Left cardiac atrium (tissue), 4 donors: ENCODE measurements around the gene KIFAP3. TPM values are rescaled to one million over a fixed set of nuclear protein-coding genes. Genes with fewer than 3 reads are reported as not detected.
"Not testable (repeated sequence)": the region's sequence is repeated elsewhere in the genome, so short reads cannot be mapped to it uniquely, and the experiment has no call there.

Experiments
- ATAC-seq, 2 donors: fragments of 200-7000 bp; cut with Tn5 transposase; one replicate each; pipeline ENCODE4 v1.9.1; 2020; ENCODE audit warnings: mild to moderate bottlenecking in 2 of 2, moderate library complexity in 2 of 2
- DNase-seq: peaks from one replicate; pipeline ENCODE4 v3.0.0-alpha.2; 2020
- intact Hi-C, 2 donors: fragments of 100-400 bp; cut with DNase I; formaldehyde crosslinking; loops; one replicate each; pipeline versions ENCODE4 v1.14.1 to v1.15.1; 2022 to 2023
- total RNA-seq, 2 donors: library from RNA; stranded (reverse); fragmentation: NEBNext Ultra II Directional; extraction: Animal tissue kit (Norgen Biotek cat#: 25700); gene quantifications; one replicate each; pipeline ENCODE4 v1.2.1, GENCODE V29; 2021
- donor health status: DM: no; HTN: yes; CAD: no.
- donor health status: DM: no; HTN: yes; CAD: no; lungs with severe emphysema.
- donor health status: DM: yes; HTN: yes; CAD: no.
- donor health status: Dilated cardiomyopathy.

KIFAP3 gene
- total RNA-seq, 2 donors from 2014 or later, result 41.4 to 58.6 TPM

- DNase-seq (no peak), ATAC-seq (peak; percentile 27 to 54)
- intact Hi-C loops, result loop anchor here in 1 of 2 donors (10.0 kb wide), 1 partner anchor 841 kb away; no protein-coding TSS in a partner anchor
These were observed 140.3 kb downstream of the KIFAP3 start for GRCh38 chr1:169933984-169934725.

GRCh38 chr1:169931795-169932231 is 142.7 kb downstream of the KIFAP3 start:
- no peak for DNase-seq
- no peak for ATAC-seq
- intact Hi-C loops, result loop anchor here in 1 of 2 donors (10.0 kb wide), 1 partner anchor 843 kb away; no protein-coding TSS in a partner anchor

- ATAC-seq (no peak), DNase-seq (no peak)
- intact Hi-C loops, result loop anchor here in 1 of 2 donors (10.0 kb wide), 2 partner anchors 746 to 956 kb away; no protein-coding TSS in a partner anchor
These were observed 145.3 kb downstream of the KIFAP3 start for GRCh38 chr1:169929210-169929526.

- intact Hi-C loops, result loop anchor here in 1 of 2 donors (10.0 kb wide), 2 partner anchors 746 to 956 kb away; no protein-coding TSS in a partner anchor
- no peak for DNase-seq
- peak in 1 of 2 donors; percentile 53 for ATAC-seq
These were observed 145.9 kb downstream of the KIFAP3 start for GRCh38 chr1:169928438-169929209.

DNA sequence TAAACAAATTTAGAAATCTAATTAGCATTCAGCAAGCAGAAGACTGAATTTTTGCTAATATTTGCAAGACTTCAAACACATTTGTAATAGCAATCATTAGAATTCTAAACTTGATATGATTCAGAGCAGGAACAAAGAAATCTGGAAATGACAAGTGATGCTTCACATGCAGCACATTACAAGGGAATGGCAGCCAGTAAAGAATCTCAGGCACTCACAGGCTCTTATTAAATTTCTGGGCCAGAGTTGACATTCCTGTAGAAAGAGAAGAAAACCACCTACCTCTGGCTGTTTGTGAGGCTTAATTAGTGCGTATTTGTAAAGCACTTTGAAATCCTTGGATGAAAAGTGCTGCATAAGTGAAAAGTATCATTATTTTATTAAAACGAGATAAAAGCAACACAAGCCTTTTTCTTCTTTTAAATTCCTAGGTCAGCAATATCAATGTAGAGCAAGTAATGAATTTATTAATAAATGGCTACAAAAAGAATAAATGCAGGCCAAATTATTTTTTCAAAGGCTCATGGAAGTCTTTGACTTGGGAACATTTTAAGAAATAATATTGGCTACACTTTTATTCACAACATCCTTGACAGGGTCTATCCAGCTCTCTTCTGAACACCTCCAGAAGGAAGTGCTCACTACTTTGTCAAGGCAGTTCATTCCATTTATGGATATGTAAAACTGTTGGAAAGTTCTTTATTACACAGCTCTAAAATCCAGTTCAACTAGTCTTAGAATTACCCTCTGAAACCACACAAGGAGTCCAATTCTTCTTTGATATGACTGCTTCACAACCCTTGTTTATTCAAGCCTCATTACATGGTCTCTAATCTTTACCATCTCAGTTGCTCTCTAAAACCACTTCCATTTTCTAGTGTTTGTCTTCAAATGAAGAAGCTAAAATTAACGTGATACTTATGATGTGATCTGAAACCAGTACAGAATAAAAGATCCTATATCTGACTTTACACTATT is 148.7 kb downstream of the KIFAP3 start:
- ATAC-seq (no peak), DNase-seq (no peak)
- intact Hi-C loops, result loop anchor here in 1 of 2 donors (10.0 kb wide), 2 partner anchors 749 to 959 kb away; no protein-coding TSS in a partner anchor

DNA sequence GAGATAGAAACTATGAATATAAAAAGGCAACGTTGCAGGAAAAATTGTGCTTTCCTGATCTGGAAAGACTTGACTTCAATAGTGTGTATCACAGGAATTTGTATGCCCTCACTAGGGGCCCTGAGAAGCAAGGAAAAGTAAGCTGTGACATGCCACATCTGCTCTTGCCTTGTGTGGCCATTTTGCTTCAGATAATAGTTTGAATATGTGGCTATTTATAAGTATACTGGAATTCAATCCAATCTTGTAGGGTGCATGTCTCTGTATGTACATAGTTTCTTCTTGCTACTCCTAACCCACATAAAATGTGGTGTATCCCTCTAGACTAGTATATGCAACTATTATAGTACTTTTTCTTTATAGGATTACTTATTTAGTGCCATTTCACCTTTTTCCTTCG is 149.7 kb downstream of the KIFAP3 start:
- ATAC-seq (no peak), DNase-seq (no peak)
- intact Hi-C loops, result loop anchor here in 1 of 2 donors (10.0 kb wide), 2 partner anchors 750 to 960 kb away; no protein-coding TSS in a partner anchor

DNA sequence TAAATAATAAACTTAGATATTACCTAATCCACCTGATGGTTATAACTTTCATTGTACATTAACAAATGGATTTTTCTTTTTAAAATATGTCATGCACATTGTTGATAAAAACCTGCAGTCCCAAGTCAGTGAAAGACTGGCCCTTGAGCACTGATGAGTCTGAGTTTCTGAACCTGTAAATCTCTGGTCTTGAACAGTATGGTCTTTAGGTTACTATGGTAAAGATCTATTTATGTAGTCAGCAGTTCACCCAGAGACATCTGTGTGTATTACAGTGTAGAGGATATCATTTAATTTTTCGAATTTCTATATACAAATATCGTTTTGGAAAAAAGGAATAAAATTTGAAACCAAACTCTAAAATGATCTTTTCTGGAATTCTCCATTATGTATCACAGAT is 150.4 kb downstream of the KIFAP3 start:
- intact Hi-C loops, result loop anchor here in 1 of 2 donors (10.0 kb wide), 2 partner anchors 751 to 961 kb away; no protein-coding TSS in a partner anchor
- ATAC-seq, result no peak
- DNase-seq, result no peak

- ATAC-seq, result no peak
- no peak for DNase-seq
- intact Hi-C loops, result loop anchor here in 1 of 2 donors (10.0 kb wide), 2 partner anchors 754 to 964 kb away; no protein-coding TSS in a partner anchor
These were observed 153.4 kb downstream of the KIFAP3 start for GRCh38 chr1:169921080-169921479.

DNA sequence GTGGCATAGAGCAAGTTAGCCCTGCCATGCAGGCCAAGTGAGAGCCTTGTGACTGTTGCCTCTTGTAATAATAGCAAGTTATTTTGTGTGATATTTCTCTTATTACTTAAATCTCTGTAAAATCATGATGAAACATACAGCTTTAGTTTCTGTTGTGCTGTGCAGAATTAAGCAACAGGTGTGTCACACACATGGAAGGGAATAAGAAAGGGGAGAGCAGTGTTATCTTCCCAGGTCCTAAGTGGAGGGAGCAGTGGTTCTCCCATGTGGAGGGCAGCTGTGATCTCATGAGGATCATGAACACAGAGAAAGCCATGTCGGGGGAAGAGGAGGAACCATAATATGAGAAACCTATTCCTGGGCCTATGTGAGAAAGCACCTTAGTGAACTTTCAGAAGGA is 155.6 kb downstream of the KIFAP3 start:
- intact Hi-C loops, result no loop called here
- ATAC-seq, result no peak
- no peak for DNase-seq

DNA sequence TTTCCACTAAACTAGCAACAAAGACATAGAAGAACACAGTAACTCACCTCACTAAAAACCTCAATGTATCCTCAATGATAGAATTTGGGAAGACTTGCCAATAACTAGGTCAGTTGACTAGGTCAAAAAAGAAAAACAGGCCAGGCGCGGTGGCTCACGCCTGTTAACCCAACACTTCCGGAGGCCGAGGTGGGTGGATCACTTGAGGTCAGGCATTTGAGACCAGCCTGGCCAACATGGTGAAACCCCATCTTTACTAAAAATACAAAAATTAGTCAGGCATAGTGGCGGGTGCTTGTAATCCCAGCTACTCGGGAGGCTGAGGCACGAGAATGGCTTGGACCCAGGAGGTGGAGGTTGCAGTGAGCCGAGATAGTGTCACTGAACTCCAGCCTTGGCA is 156.3 kb downstream of the KIFAP3 start:
- DNase-seq, ATAC-seq, intact Hi-C loops: not testable (repeated sequence)

DNA sequence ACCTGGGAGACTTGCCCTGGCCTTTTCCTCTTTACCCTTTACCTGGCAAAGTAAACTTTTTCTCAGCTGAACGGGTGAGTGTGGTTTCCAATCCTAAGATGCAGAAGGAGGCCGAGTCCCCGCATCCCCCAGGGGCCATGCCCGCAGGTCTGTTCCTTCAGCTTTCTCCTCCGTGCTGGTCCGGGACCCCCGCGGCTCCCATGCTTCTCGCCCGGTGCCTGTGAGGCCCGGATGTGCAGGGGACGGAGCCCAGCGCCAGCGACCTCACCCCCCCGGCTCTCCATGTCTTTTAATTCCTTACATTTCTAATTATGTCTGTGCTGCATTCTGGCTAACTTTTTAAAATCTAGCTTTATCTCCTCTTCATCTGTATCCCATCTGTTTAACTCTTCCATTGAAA is 159.3 kb downstream of the KIFAP3 start:
- DNase-seq, result no peak
- ATAC-seq, result no peak
- intact Hi-C loops, result no loop called here

DNA sequence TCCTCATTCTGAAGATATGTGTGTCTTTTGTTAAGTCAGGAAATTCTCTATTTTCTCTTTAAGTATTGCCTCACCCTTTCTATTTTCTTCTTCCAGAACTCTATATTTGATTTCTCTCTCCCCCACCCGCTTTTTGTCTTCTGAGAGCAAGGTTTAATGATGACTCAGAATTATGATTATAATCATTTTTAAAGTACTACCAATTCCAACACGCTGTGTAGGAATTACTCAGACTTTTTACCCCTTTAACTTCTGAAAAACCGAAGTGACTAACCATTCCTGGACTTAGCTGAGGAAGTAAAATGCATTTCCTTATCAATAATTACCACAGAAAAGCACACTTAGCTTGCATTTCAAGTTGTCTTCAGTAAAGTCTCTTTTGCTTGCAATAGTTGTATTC is 160.0 kb downstream of the KIFAP3 start:
- intact Hi-C loops, result no loop called here
- DNase-seq, result no peak
- ATAC-seq, result no peak

- ATAC-seq, result no peak
- intact Hi-C loops, result no loop called here
These were observed 165.0 kb downstream of the KIFAP3 start for GRCh38 chr1:169909499-169909898.

DNA sequence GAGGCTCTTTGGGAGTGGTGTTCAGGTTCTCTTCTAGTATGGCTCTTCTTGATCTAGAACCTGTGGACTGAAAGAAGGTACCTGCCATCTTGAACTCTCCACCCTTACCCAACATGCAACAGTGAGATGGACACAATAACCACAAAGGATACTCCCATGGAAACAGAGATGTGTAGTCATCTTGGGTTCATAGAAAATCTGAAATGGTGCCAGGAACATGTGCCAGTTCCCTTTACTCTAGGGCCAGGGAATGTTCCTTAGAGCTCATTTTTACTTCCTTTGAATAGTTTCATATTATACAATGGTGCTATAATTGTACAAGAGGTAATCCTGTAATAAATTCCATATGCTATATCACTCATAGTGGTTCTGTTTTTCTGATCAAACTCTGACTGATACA is 167.6 kb downstream of the KIFAP3 start:
- intact Hi-C loops, result no loop called here
- no peak for DNase-seq
- no peak for ATAC-seq

More at GRCh38 chr1:169909499-169909898, 165.0 kb downstream of the KIFAP3 start:
- DNase-seq, result no peak

GRCh38 chr1:169904834-169905233 is 169.7 kb downstream of the KIFAP3 start:
- no peak for ATAC-seq
- intact Hi-C loops, result no loop called here
- DNase-seq, result no peak

- no peak for ATAC-seq
- intact Hi-C loops, result no loop called here
- DNase-seq, result no peak
These were observed 171.7 kb downstream of the KIFAP3 start for GRCh38 chr1:169902751-169903150.

DNA sequence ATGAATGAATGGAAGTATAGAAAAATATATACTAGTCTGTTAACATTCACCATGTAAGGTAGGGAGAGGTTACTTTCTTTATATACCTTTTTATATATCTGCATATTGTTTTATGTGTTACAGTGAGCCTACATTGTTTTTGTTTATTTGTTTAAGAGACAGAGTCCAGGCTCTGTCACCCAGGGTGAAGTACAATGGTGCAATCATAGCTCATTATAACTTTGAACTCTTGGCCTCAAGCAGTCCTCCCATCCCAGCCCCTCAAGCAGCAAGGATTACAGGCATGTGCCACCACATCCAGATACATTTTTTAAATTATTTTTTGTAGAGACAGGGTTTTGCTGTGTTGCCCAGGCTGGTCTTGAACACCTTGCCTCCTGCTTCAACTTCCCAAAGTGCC is 173.4 kb downstream of the KIFAP3 start:
- intact Hi-C loops, result no loop called here
- ATAC-seq, result no peak
- no peak for DNase-seq

- intact Hi-C loops, result no loop called here
- DNase-seq, result no peak
- no peak for ATAC-seq
These were observed 173.9 kb downstream of the KIFAP3 start for GRCh38 chr1:169900571-169900970.
